Kidney capillary endothelial cell (primary cell): ENCODE results near the gene FAM120A.

Experiments used
- DNase-seq: peaks from one replicate; pipeline ENCODE4 v3.0.0-alpha.2; 2018; ENCODE audit warnings: low spot score

FAM120A gene

GRCh38 chr9:93557366-93558137 is 106.1 kb downstream of the FAM120A start:
- no peak for DNase-seq

- peak; percentile 44 for DNase-seq
Observed at GRCh38 chr9:93558503-93558902, 107.0 kb downstream of the FAM120A start.

GRCh38 chr9:93560991-93561390 is 109.5 kb downstream of the FAM120A start:
- no peak for DNase-seq

- no peak for DNase-seq
Observed at GRCh38 chr9:93562157-93562556, 110.7 kb downstream of the FAM120A start.

GRCh38 chr9:93565089-93565488 is 113.6 kb downstream of the FAM120A start:
- DNase-seq: no peak

- DNase-seq: peak; percentile 96
Observed at GRCh38 chr9:93566408-93567270, 115.2 kb downstream of the FAM120A start.

GRCh38 chr9:93567271-93567959 is 115.9 kb downstream of the FAM120A start:
- DNase-seq: no peak

GRCh38 chr9:93568169-93568568 is 116.7 kb downstream of the FAM120A start:
- DNase-seq: no peak

GRCh38 chr9:93569621-93570174 is 118.2 kb downstream of the FAM120A start:
- no peak for DNase-seq

GRCh38 chr9:93572221-93572620 is 120.7 kb downstream of the FAM120A start:
- no peak for DNase-seq

- no peak for DNase-seq
Observed at GRCh38 chr9:93572636-93573515, 121.4 kb downstream of the FAM120A start.

- no peak for DNase-seq
Observed at GRCh38 chr9:93573516-93573828, 122.0 kb downstream of the FAM120A start.

GRCh38 chr9:93574091-93574899 is 122.8 kb downstream of the FAM120A start:
- DNase-seq: no peak

GRCh38 chr9:93574900-93575795 is 123.7 kb downstream of the FAM120A start:
- DNase-seq: no peak

GRCh38 chr9:93575796-93576257 is 124.3 kb downstream of the FAM120A start:
- no peak for DNase-seq

GRCh38 chr9:93576258-93577077 is 125.0 kb downstream of the FAM120A start, which contains the start of gene PHF2:
Gene PHF2 (plus strand): TSS chr9:93576584. CDS start chr9:93576774, 190 bp downstream.
- DNase-seq: no peak

- no peak for DNase-seq
Observed at GRCh38 chr9:93577078-93577974, 125.8 kb downstream of the FAM120A start.
